Mesendoderm (in vitro differentiated cells): ENCODE measurements around the gene CATSPERZ.
A peak's percentile ranks its signal among the peaks of the same experiment; 100 is the strongest.

Experiments
- DNase-seq: peaks from one replicate; pipeline ENCODE4 v3.0.0; 2013
- H2AK5ac ChIP-seq: 2 replicates; pipeline ENCODE4 v1.6.1; 2013; ENCODE audit warnings: low read length, inconsistent platforms
- H2BK120ac ChIP-seq: 2 replicates; pipeline ENCODE4 v1.6.1; 2013; ENCODE audit warnings: low read depth, mild to moderate bottlenecking, low read length, moderate library complexity, mixed read lengths
- H2BK15ac ChIP-seq: replicated peaks from 2 replicates; pipeline ENCODE4 v1.6.1; 2013; ENCODE audit warnings: low read depth, mild to moderate bottlenecking, moderate library complexity
- H2BK5ac ChIP-seq: 2 replicates; pipeline ENCODE4 v1.6.1; 2013; ENCODE audit warnings: low read length, inconsistent platforms
- H3K18ac ChIP-seq: 2 replicates; pipeline ENCODE4 v1.6.1; 2013; ENCODE audit warnings: mild to moderate bottlenecking, low read length, mixed read lengths
- H3K23ac ChIP-seq: one replicate; pipeline ENCODE4 v1.6.1; 2013; ENCODE audit warnings: low read length
- H3K27ac ChIP-seq: 2 replicates; pipeline ENCODE4 v1.5.1; 2013; ENCODE audit warnings: low read depth, mild to moderate bottlenecking, inconsistent platforms, low read length, moderate library complexity
- H3K27me3 ChIP-seq: 2 replicates; pipeline ENCODE4 v1.6.1; 2013; ENCODE audit warnings: low read length, control low read depth, mild to moderate bottlenecking, inconsistent platforms; ENCODE audit not compliant: insufficient read depth, poor library complexity
- H3K36me3 ChIP-seq: 2 replicates; pipeline ENCODE4 v1.6.1; 2013; ENCODE audit warnings: low read length, inconsistent platforms; ENCODE audit not compliant: control insufficient read depth, insufficient read depth
- H3K4ac ChIP-seq: one replicate; pipeline ENCODE4 v1.6.1; 2013; ENCODE audit warnings: low read depth, mild to moderate bottlenecking, low read length, moderate library complexity
- H3K4me1 ChIP-seq: 2 replicates; pipeline ENCODE4 v1.6.1; 2013; ENCODE audit warnings: low read depth, low read length, inconsistent platforms; ENCODE audit not compliant: control insufficient read depth
- H3K4me2 ChIP-seq: 2 replicates; pipeline ENCODE4 v1.6.1; 2013; ENCODE audit warnings: low read length
- H3K4me3 ChIP-seq: 2 replicates; pipeline ENCODE4 v1.5.1; 2013; ENCODE audit warnings: mild to moderate bottlenecking, low read length
- H3K56ac ChIP-seq: one replicate; pipeline ENCODE4 v1.6.1; 2013; ENCODE audit warnings: low read length
- H3K79me1 ChIP-seq: 2 replicates; pipeline ENCODE4 v1.6.1; 2013; ENCODE audit warnings: low read length, inconsistent platforms
- H3K79me2 ChIP-seq: 2 replicates; pipeline ENCODE4 v1.6.1; 2013; ENCODE audit warnings: mild to moderate bottlenecking, low read length; ENCODE audit not compliant: control insufficient read depth, insufficient read depth
- H3K9ac ChIP-seq: 2 replicates; pipeline ENCODE4 v1.6.1; 2013; ENCODE audit warnings: low read length, inconsistent platforms
- H4K5ac ChIP-seq: one replicate; pipeline ENCODE4 v1.6.1; 2013; ENCODE audit warnings: low read length
- H4K8ac ChIP-seq: one replicate; pipeline ENCODE4 v1.6.1; 2013; ENCODE audit warnings: low read depth, mild to moderate bottlenecking, control low read depth, low read length, moderate library complexity
- WGBS: extraction: QIAGEN DNeasy Blood & Tissue Kit; methylation state at CpG from one replicate; pipeline ENCODE4 v1.1.7; 2013; ENCODE audit warnings: low lambda C conversion rate, missing lambda C conversion rate; ENCODE audit not compliant: insufficient coverage; ENCODE audit errors: extremely low coverage; 5-methylcytosine and 5-hydroxymethylcytosine counted together

Gene CATSPERZ

GRCh38 chr11:64339286-64339685 lies 39.1 kb downstream of the CATSPERZ start:
- Histone ChIP-seq H4K8ac (no peak overlapping the region), H3K79me2 (no peaks in the 10 kb centered on the region), H3K4me2 (no peak overlapping the region), H3K4me3 (no peak overlapping the region), H3K56ac (no peak overlapping the region), H2BK5ac (no peak overlapping the region), H2AK5ac (no peak overlapping the region), H3K23ac (no peak overlapping the region), H3K27ac (no peak overlapping the region), H3K9ac (no peak overlapping the region), H4K5ac (no peak overlapping the region), H3K18ac (no peak overlapping the region), H2BK120ac (no peak overlapping the region), H3K4me1 (peaks cover 5% of the 10 kb centered on the region), H3K36me3 (no peaks in the 10 kb centered on the region), H3K27me3 (no peaks in the 10 kb centered on the region), H3K79me1 (no peaks in the 10 kb centered on the region), H2BK15ac (no peak overlapping the region), H3K4ac (no peak overlapping the region)
- WGBS = no CpG with 5 or more reads among the region's 4 CpGs
- DNase-seq = no peak

GRCh38 chr11:64339754-64340408 lies 39.7 kb downstream of the CATSPERZ start, which contains the start of gene CCDC88B:
CCDC88B (plus strand) TSS chr11:64340204; CDS start chr11:64340267, 63 bp downstream.
- Histone ChIP-seq H3K4ac (no peak within 1 kb of the TSS), H4K5ac (no peak within 1 kb of the TSS), H2BK120ac (no peak within 1 kb of the TSS), H3K9ac (peak within 1 kb of the TSS; percentile 59), H3K79me2 (no peaks in the 10 kb centered on the region), H3K18ac (no peak within 1 kb of the TSS), H4K8ac (no peak within 1 kb of the TSS), H3K4me2 (peak within 1 kb of the TSS; percentile 77), H3K27me3 (no peaks in the 10 kb centered on the region), H3K23ac (no peak within 1 kb of the TSS), H3K4me3 (peak within 1 kb of the TSS; percentile 38), H3K36me3 (no peaks in the 10 kb centered on the region), H3K79me1 (no peaks in the 10 kb centered on the region), H3K27ac (no peak within 1 kb of the TSS), H3K4me1 (peaks cover 5% of the 10 kb centered on the region), H2BK15ac (no peak within 1 kb of the TSS), H2BK5ac (no peak within 1 kb of the TSS), H3K56ac (peak within 1 kb of the TSS; percentile 88), H2AK5ac (no peak within 1 kb of the TSS)
- no CpG with 5 or more reads among the region's 16 CpGs for WGBS
- DNase-seq = no peak

GRCh38 chr11:64340671-64341335 lies 40.6 kb downstream of the CATSPERZ start:
- no peaks in the 10 kb centered on the region for H3K36me3 ChIP-seq
- no peak overlapping the region for H3K23ac ChIP-seq
- no peaks in the 10 kb centered on the region for H3K79me2 ChIP-seq
- no peaks in the 10 kb centered on the region for H3K27me3 ChIP-seq
- no peak overlapping the region for H2BK5ac ChIP-seq
- H3K4me3 ChIP-seq = peak overlapping the region; percentile 38
- H3K79me1 ChIP-seq = no peaks in the 10 kb centered on the region
- no peak overlapping the region for H4K5ac ChIP-seq
- H3K4me1 ChIP-seq = peaks cover 5% of the 10 kb centered on the region
- H2BK120ac ChIP-seq = no peak overlapping the region
- no peak overlapping the region for H2BK15ac ChIP-seq
- no CpG with 5 or more reads among the region's 33 CpGs for WGBS
- H4K8ac ChIP-seq = no peak overlapping the region
- H3K4me2 ChIP-seq = peak overlapping the region; percentile 77
- peak overlapping the region; percentile 59 for H3K9ac ChIP-seq
- H2AK5ac ChIP-seq = no peak overlapping the region
- no peak overlapping the region for H3K4ac ChIP-seq
- H3K56ac ChIP-seq = peak overlapping the region; percentile 88
- DNase-seq = peak; percentile 86
- H3K18ac ChIP-seq = no peak overlapping the region
- no peak overlapping the region for H3K27ac ChIP-seq

GRCh38 chr11:64341429-64341828 lies 41.3 kb downstream of the CATSPERZ start:
- no CpG with 5 or more reads among the region's 21 CpGs for WGBS
- no peak overlapping the region for H3K4me3 ChIP-seq
- no peak overlapping the region for H3K18ac ChIP-seq
- H3K36me3 ChIP-seq = no peaks in the 10 kb centered on the region
- H3K4me2 ChIP-seq = no peak overlapping the region
- H3K4me1 ChIP-seq = peaks cover 5% of the 10 kb centered on the region
- H2BK5ac ChIP-seq = no peak overlapping the region
- no peaks in the 10 kb centered on the region for H3K79me1 ChIP-seq
- H3K4ac ChIP-seq = no peak overlapping the region
- H3K23ac ChIP-seq = no peak overlapping the region
- peak overlapping the region; percentile 59 for H3K9ac ChIP-seq
- H3K79me2 ChIP-seq = no peaks in the 10 kb centered on the region
- no peak overlapping the region for H2BK15ac ChIP-seq
- DNase-seq = no peak
- H2BK120ac ChIP-seq = no peak overlapping the region
- H4K5ac ChIP-seq = no peak overlapping the region
- no peak overlapping the region for H3K27ac ChIP-seq
- H4K8ac ChIP-seq = no peak overlapping the region
- no peak overlapping the region for H2AK5ac ChIP-seq
- H3K56ac ChIP-seq = peak overlapping the region; percentile 88
- no peaks in the 10 kb centered on the region for H3K27me3 ChIP-seq

GRCh38 chr11:64341851-64342791 lies 42.0 kb downstream of the CATSPERZ start:
- H4K8ac ChIP-seq = peak overlapping the region; percentile 7
- no peaks in the 10 kb centered on the region for H3K79me1 ChIP-seq
- H3K23ac ChIP-seq = no peak overlapping the region
- peak overlapping the region; percentile 69 for H3K18ac ChIP-seq
- peak overlapping the region; percentile 85 for H3K9ac ChIP-seq
- H4K5ac ChIP-seq = no peak overlapping the region
- WGBS = no CpG with 5 or more reads among the region's 55 CpGs
- H3K4me1 ChIP-seq = peaks cover 5% of the 10 kb centered on the region
- no peaks in the 10 kb centered on the region for H3K79me2 ChIP-seq
- no peaks in the 10 kb centered on the region for H3K27me3 ChIP-seq
- peak overlapping the region; percentile 48 for H3K4me2 ChIP-seq
- H3K4ac ChIP-seq = peak overlapping the region; percentile 0
- H3K4me3 ChIP-seq = no peak overlapping the region
- no peak overlapping the region for H2BK15ac ChIP-seq
- H3K56ac ChIP-seq = peak overlapping the region; percentile 92
- peak; percentile 97 for DNase-seq
- H3K27ac ChIP-seq = no peak overlapping the region
- H2BK5ac ChIP-seq = no peak overlapping the region
- H3K36me3 ChIP-seq = no peaks in the 10 kb centered on the region
- H2AK5ac ChIP-seq = no peak overlapping the region
- no peak overlapping the region for H2BK120ac ChIP-seq
